ENCODE data around the gene GOLGA8A. TPM values are rescaled to one million over a fixed set of nuclear protein-coding genes. Genes with fewer than 3 reads are reported as not detected.
A peak's percentile ranks its signal among the peaks of the same experiment; 100 is the strongest.
"Not testable (repeated sequence)": the region's sequence is repeated elsewhere in the genome, so short reads cannot be mapped to it uniquely, and the experiment has no call there.

GOLGA8A gene
- total and polyA plus RNA-seq, 2 donors (not counting 1 experiment from before 2014, with no cell fraction given): 3.3 to 18.1 TPM

GRCh38 chr15:34434627-34435305 is 2.8 kb downstream of the GOLGA8A start:
- Histone ChIP-seq H3K36me3 (ENCODE audit: control insufficient read depth, insufficient read depth, low read length) (peaks cover 2% of the 10 kb centered on the region), H3K27me3 (ENCODE audit: control insufficient read depth, insufficient read depth, low read length) (no peaks in the 10 kb centered on the region), H3K4me3 (replicated peaks in 1 of 4; ENCODE audit: control extremely low read depth in 1 of 4, insufficient read depth in 1 of 4, low read depth in 3 of 4, low read length in 4 of 4) (no peak overlapping the region), H3K9ac (ENCODE audit: insufficient read depth, low read length) (no peak overlapping the region), H3K27ac (ENCODE audit: insufficient read depth, low read length) (no peak overlapping the region), H3K79me2 (ENCODE audit: control insufficient read depth, insufficient read depth, low read length) (peaks cover 5% of the 10 kb centered on the region), H3K4me1 (ENCODE audit: control insufficient read depth, extremely low read depth, insufficient read depth, low read length) (peaks cover 2% of the 10 kb centered on the region), H3K9me3 (ENCODE audit: control insufficient read depth, insufficient read depth, low read depth, low read length) (no peaks in the 10 kb centered on the region), H2AFZ (ENCODE audit: low read length) (no peak overlapping the region), H4K20me1 (ENCODE audit: control insufficient read depth, extremely low read depth, insufficient read depth, low read length) (no peaks in the 10 kb centered on the region), H3K4me2 (ENCODE audit: extremely low read depth, insufficient read depth, low read length) (no peak overlapping the region)
- TF ChIP-seq EZH2 (IDR thresholded peaks at IDR 0.05; ENCODE audit: low read length, missing control alignments) (no peak), CTCF (conservative IDR thresholded peaks at IDR 0.05 in 1 of 2, IDR thresholded peaks at IDR 0.05 in 1 of 2; ENCODE audit: low read depth in 1 of 2, low read length in 2 of 2) (no peak)
- DNase-seq (ENCODE audit: low read depth in 2 of 2): no peak

- H3K36me3 ChIP-seq (ENCODE audit: control insufficient read depth, insufficient read depth, low read length); H3K9ac ChIP-seq (ENCODE audit: insufficient read depth, low read length); H4K20me1 ChIP-seq (ENCODE audit: control insufficient read depth, extremely low read depth, insufficient read depth, low read length); H3K4me1 ChIP-seq (ENCODE audit: control insufficient read depth, extremely low read depth, insufficient read depth, low read length); H2AFZ ChIP-seq (ENCODE audit: low read length); H3K79me2 ChIP-seq (ENCODE audit: control insufficient read depth, insufficient read depth, low read length); H3K27ac ChIP-seq (ENCODE audit: insufficient read depth, low read length); DNase-seq (ENCODE audit: low read depth in 2 of 2); H3K9me3 ChIP-seq (ENCODE audit: control insufficient read depth, insufficient read depth, low read depth, low read length); H3K4me3 ChIP-seq (replicated peaks in 1 of 4; ENCODE audit: control extremely low read depth in 1 of 4, insufficient read depth in 1 of 4, low read depth in 3 of 4, low read length in 4 of 4); H3K4me2 ChIP-seq (ENCODE audit: extremely low read depth, insufficient read depth, low read length); H3K27me3 ChIP-seq (ENCODE audit: control insufficient read depth, insufficient read depth, low read length): not testable (repeated sequence)
Measured at GRCh38 chr15:34433956-34434626, 3.5 kb downstream of the GOLGA8A start.

GRCh38 chr15:34430642-34431041 is 7.0 kb downstream of the GOLGA8A start:
- not testable (repeated sequence) for H3K27me3 ChIP-seq (ENCODE audit: control insufficient read depth, insufficient read depth, low read length); H3K27ac ChIP-seq (ENCODE audit: insufficient read depth, low read length); H3K4me3 ChIP-seq (replicated peaks in 1 of 4; ENCODE audit: control extremely low read depth in 1 of 4, insufficient read depth in 1 of 4, low read depth in 3 of 4, low read length in 4 of 4); H3K4me2 ChIP-seq (ENCODE audit: extremely low read depth, insufficient read depth, low read length); H3K79me2 ChIP-seq (ENCODE audit: control insufficient read depth, insufficient read depth, low read length); H3K9ac ChIP-seq (ENCODE audit: insufficient read depth, low read length); H3K4me1 ChIP-seq (ENCODE audit: control insufficient read depth, extremely low read depth, insufficient read depth, low read length); H3K36me3 ChIP-seq (ENCODE audit: control insufficient read depth, insufficient read depth, low read length); H3K9me3 ChIP-seq (ENCODE audit: control insufficient read depth, insufficient read depth, low read depth, low read length); H2AFZ ChIP-seq (ENCODE audit: low read length); H4K20me1 ChIP-seq (ENCODE audit: control insufficient read depth, extremely low read depth, insufficient read depth, low read length)
- peak; percentile 4 to 31 for DNase-seq (ENCODE audit: low read depth in 2 of 2)

- not testable (repeated sequence) for H3K36me3 ChIP-seq (ENCODE audit: control insufficient read depth, insufficient read depth, low read length); H3K27ac ChIP-seq (ENCODE audit: insufficient read depth, low read length); H3K9ac ChIP-seq (ENCODE audit: insufficient read depth, low read length); H2AFZ ChIP-seq (ENCODE audit: low read length); H4K20me1 ChIP-seq (ENCODE audit: control insufficient read depth, extremely low read depth, insufficient read depth, low read length); H3K9me3 ChIP-seq (ENCODE audit: control insufficient read depth, insufficient read depth, low read depth, low read length); H3K4me3 ChIP-seq (replicated peaks in 1 of 4; ENCODE audit: control extremely low read depth in 1 of 4, insufficient read depth in 1 of 4, low read depth in 3 of 4, low read length in 4 of 4); H3K79me2 ChIP-seq (ENCODE audit: control insufficient read depth, insufficient read depth, low read length); H3K27me3 ChIP-seq (ENCODE audit: control insufficient read depth, insufficient read depth, low read length); H3K4me1 ChIP-seq (ENCODE audit: control insufficient read depth, extremely low read depth, insufficient read depth, low read length); DNase-seq (ENCODE audit: low read depth in 2 of 2); H3K4me2 ChIP-seq (ENCODE audit: extremely low read depth, insufficient read depth, low read length)
Measured at GRCh38 chr15:34423425-34424090, 14.1 kb downstream of the GOLGA8A start.

- H3K79me2 ChIP-seq (ENCODE audit: control insufficient read depth, insufficient read depth, low read length); DNase-seq (ENCODE audit: low read depth in 2 of 2); H4K20me1 ChIP-seq (ENCODE audit: control insufficient read depth, extremely low read depth, insufficient read depth, low read length); H3K36me3 ChIP-seq (ENCODE audit: control insufficient read depth, insufficient read depth, low read length); H3K4me2 ChIP-seq (ENCODE audit: extremely low read depth, insufficient read depth, low read length); H3K4me1 ChIP-seq (ENCODE audit: control insufficient read depth, extremely low read depth, insufficient read depth, low read length); H2AFZ ChIP-seq (ENCODE audit: low read length); H3K9me3 ChIP-seq (ENCODE audit: control insufficient read depth, insufficient read depth, low read depth, low read length); H3K27me3 ChIP-seq (ENCODE audit: control insufficient read depth, insufficient read depth, low read length); H3K27ac ChIP-seq (ENCODE audit: insufficient read depth, low read length); H3K9ac ChIP-seq (ENCODE audit: insufficient read depth, low read length); H3K4me3 ChIP-seq (replicated peaks in 1 of 4; ENCODE audit: control extremely low read depth in 1 of 4, insufficient read depth in 1 of 4, low read depth in 3 of 4, low read length in 4 of 4): not testable (repeated sequence)
Measured at GRCh38 chr15:34420953-34421352, 16.7 kb downstream of the GOLGA8A start.

GRCh38 chr15:34418435-34418834 is 19.2 kb downstream of the GOLGA8A start:
- not testable (repeated sequence) for H3K4me2 ChIP-seq (ENCODE audit: extremely low read depth, insufficient read depth, low read length); H3K27ac ChIP-seq (ENCODE audit: insufficient read depth, low read length); H3K9ac ChIP-seq (ENCODE audit: insufficient read depth, low read length); H3K4me1 ChIP-seq (ENCODE audit: control insufficient read depth, extremely low read depth, insufficient read depth, low read length); H4K20me1 ChIP-seq (ENCODE audit: control insufficient read depth, extremely low read depth, insufficient read depth, low read length); H2AFZ ChIP-seq (ENCODE audit: low read length); H3K9me3 ChIP-seq (ENCODE audit: control insufficient read depth, insufficient read depth, low read depth, low read length); H3K79me2 ChIP-seq (ENCODE audit: control insufficient read depth, insufficient read depth, low read length); H3K36me3 ChIP-seq (ENCODE audit: control insufficient read depth, insufficient read depth, low read length); H3K27me3 ChIP-seq (ENCODE audit: control insufficient read depth, insufficient read depth, low read length); H3K4me3 ChIP-seq (replicated peaks in 1 of 4; ENCODE audit: control extremely low read depth in 1 of 4, insufficient read depth in 1 of 4, low read depth in 3 of 4, low read length in 4 of 4); DNase-seq (ENCODE audit: low read depth in 2 of 2)

Measured in fibroblast of lung (primary cell).